Mucosa of rectum (tissue), 2 donors: ENCODE results near the gene DNPH1.

ENCODE experiments used
- H3K27ac ChIP-seq, 2 donors: one replicate each; pipeline ENCODE4 v1.7.0; 2013; ENCODE audit warnings: inconsistent platforms in 2 of 2, low read depth in 2 of 2, low read length in 2 of 2
- H3K27me3 ChIP-seq, 2 donors: one replicate each; pipeline ENCODE4 v1.7.0; 2013; ENCODE audit warnings: low read length in 2 of 2; ENCODE audit not compliant: control insufficient read depth in 2 of 2, insufficient read depth in 2 of 2
- H3K36me3 ChIP-seq, 2 donors: one replicate each; pipeline ENCODE4 v1.7.0; 2013; ENCODE audit warnings: low read length in 2 of 2; ENCODE audit not compliant: control insufficient read depth in 2 of 2, insufficient read depth in 2 of 2
- H3K4me1 ChIP-seq, 2 donors: one replicate each; pipeline ENCODE4 v1.7.0; 2013; ENCODE audit warnings: low read length in 2 of 2, mild to moderate bottlenecking in 1 of 2; ENCODE audit not compliant: control insufficient read depth in 2 of 2, insufficient read depth in 2 of 2
- H3K4me3 ChIP-seq, 2 donors: one replicate each; pipeline ENCODE4 v1.7.0; 2013; ENCODE audit warnings: low read length in 2 of 2
- H3K9ac ChIP-seq, 2 donors: one replicate each; pipeline ENCODE4 v1.7.0; 2013; ENCODE audit warnings: low read length in 2 of 2, low read depth in 1 of 2, mild to moderate bottlenecking in 1 of 2
- H3K9me3 ChIP-seq, 2 donors: one replicate each; pipeline ENCODE4 v1.7.0; 2013; ENCODE audit warnings: low read length in 2 of 2; ENCODE audit not compliant: control insufficient read depth in 2 of 2
- donor health status: healthy.
- donor health status: Normal muscosa, but diverticular disease.

The DNPH1 gene

DNA sequence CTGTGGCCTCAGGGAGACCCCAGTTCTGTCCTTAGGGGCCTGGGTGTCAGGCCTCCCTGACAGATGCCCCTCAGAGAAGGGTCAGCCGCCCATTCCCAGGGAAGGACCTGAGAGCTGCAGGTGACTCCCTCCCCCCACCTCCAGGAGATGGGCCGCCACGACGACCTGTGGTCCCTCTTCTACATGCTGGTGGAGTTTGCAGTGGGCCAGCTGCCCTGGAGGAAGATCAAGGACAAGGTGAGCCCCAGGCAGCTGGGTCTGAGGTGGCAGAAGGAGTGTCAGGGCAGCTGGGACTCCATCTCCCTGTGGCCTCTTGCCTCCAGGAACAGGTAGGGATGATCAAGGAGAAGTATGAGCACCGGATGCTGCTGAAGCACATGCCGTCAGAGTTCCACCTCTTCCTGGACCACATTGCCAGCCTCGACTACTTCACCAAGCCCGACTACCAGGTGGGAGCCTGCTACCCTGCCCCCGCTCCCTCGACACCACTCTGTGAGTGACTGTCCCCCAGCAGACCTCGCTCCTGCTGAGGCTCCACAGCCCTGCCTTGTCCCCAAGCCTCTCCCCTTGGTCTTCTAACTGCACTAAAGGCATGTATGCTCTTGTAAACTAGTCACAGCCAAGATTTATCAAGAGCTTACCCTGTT is 26.2 kb upstream of the DNPH1 start:
- Histone ChIP-seq H3K27me3 (peaks cover 3 to 13% of the 10 kb centered on the region in 2 donors), H3K9me3 (no peaks in the 10 kb centered on the region), H3K36me3 (no peaks in the 10 kb centered on the region), H3K27ac (no peak overlapping the region), H3K4me1 (peaks cover 0 to 5% of the 10 kb centered on the region in 2 donors), H3K4me3 (no peak overlapping the region), H3K9ac (no peak overlapping the region)

DNA sequence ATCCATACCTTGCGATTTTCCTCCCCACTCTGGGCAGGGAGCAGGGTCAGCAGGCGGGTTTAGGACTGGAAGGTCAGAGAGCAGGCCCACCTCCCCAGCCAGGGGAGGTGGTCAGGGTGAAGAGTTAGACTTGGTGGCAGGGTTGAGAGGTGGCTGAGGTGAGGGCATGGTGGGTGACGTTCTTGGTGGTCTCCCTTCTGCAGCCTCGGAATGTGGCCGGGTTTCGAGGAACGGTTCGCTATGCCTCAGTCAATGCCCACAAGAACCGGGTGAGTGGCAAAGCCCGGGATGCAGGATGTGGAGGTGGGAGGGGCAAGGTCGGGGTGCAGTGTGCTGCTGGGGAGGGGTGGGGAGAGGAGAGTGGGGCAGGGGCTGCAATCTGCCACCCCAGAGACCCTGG is 25.6 kb upstream of the DNPH1 start:
- no peaks in the 10 kb centered on the region for H3K9me3 ChIP-seq
- no peak overlapping the region for H3K9ac ChIP-seq
- no peak overlapping the region for H3K4me3 ChIP-seq
- peaks cover 5 to 13% of the 10 kb centered on the region in 2 donors for H3K27me3 ChIP-seq
- H3K27ac ChIP-seq, result no peak overlapping the region
- no peaks in the 10 kb centered on the region for H3K36me3 ChIP-seq
- peaks cover 0 to 5% of the 10 kb centered on the region in 2 donors for H3K4me1 ChIP-seq

DNA sequence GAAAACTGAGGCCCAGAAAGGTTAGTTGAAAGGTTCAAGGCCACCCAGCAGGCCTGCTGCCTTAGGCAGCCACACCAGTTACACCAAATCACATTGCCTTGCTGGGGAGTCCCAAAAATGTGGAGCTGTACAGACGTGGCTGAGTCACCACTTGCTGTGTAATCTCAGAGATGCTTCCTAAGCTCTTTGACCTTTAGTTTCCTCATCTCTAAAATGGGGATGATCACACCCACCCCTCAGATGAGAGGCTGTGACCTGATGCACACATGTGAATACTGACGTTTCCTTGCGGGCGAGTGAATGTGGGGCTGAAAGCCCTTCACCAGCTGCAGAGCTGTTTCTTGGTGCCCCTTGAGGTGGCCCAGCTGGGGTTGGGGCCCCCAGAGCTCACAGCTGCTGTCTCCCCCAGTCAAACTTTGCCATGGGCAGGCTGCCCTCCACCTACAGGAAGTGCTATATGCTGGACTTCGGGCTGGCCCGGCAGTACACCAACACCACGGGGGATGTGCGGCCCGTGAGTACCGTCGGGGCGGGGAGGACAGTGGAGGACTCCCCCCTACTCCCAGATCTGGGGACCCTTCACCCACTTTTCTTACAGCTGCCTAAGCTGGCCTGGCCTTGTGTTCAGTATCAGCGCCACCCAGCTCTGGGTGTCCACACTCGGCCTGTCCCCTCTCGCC is 25.0 kb upstream of the DNPH1 start:
- Histone ChIP-seq H3K9ac (no peak overlapping the region), H3K27ac (no peak overlapping the region), H3K4me3 (no peak overlapping the region), H3K36me3 (no peaks in the 10 kb centered on the region), H3K4me1 (peaks cover 0 to 5% of the 10 kb centered on the region in 2 donors), H3K27me3 (peaks cover 5 to 13% of the 10 kb centered on the region in 2 donors), H3K9me3 (no peaks in the 10 kb centered on the region)

DNA sequence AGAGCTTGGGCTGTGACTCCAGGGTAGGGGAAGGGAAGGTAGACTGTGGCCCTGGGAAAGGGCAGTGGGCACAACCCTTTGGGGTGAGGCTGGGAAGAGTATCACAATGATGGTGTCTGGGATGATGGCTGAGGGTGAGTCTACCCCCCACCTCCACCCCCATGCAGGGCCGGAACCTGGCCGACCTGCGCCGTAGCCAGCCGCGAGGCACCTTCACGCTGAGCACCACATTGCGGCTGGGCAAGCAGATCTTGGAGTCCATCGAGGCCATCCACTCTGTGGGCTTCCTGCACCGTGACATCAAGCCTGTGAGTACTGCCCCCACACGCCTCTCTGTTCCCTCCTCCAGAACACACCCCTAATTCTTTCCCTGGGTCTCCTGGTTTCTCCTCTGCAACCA is 24.1 kb upstream of the DNPH1 start:
- Histone ChIP-seq H3K4me3 (no peak overlapping the region), H3K27me3 (peaks cover 5 to 13% of the 10 kb centered on the region in 2 donors)

DNA sequence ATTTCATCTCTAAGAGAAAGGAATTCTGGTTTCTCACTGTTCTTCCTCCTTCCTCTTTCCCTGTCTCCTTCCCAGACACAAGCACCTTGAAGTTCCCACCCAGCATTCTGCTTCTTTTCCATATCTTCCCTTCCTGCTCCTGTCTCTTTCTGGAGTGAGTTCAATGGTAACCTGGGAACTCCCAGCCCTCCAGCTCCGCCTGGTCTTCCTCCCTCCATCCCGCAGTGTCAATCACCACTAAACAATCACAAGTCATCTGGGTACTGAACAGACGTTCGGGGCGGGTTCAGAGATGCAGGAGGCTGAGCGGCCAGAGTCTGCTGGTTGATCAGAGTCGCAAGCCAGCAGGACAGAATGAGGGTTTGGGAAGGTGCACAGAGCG is 21.7 kb upstream of the DNPH1 start:
- peaks cover 7 to 16% of the 10 kb centered on the region in 2 donors for H3K27me3 ChIP-seq
- no peaks in the 10 kb centered on the region for H3K9me3 ChIP-seq
- H3K4me1 ChIP-seq, result peaks cover 7 to 19% of the 10 kb centered on the region in 2 donors
- no peak overlapping the region for H3K4me3 ChIP-seq
- no peak overlapping the region for H3K27ac ChIP-seq
- H3K9ac ChIP-seq, result no peak overlapping the region
- H3K36me3 ChIP-seq, result no peaks in the 10 kb centered on the region

More for the DNA sequence above, 24.1 kb upstream of the DNPH1 start:
- no peaks in the 10 kb centered on the region for H3K36me3 ChIP-seq
- H3K4me1 ChIP-seq, result peaks cover 0 to 5% of the 10 kb centered on the region in 2 donors
- H3K9me3 ChIP-seq, result no peaks in the 10 kb centered on the region
- H3K9ac ChIP-seq, result no peak overlapping the region
- no peak overlapping the region for H3K27ac ChIP-seq

DNA sequence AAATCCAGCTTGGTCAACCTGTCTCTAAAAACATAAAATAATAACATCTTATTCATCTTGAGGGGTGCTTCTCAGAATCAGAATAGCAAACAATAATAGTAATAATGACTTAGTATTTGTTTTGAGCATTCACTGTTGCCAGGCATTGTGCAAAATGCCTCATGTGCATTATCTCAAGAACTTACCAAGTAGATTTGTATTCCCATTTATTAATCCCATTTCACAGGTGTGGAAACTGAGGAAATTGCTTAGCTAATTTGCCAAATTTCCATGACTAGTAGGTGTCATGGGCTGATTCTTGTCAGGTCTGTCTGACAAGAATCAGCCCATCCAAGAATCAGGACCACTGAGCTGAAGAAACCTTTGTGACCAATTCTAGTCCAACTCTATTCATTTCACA is 19.5 kb upstream of the DNPH1 start:
- Histone ChIP-seq H3K4me3 (no peak overlapping the region), H3K27me3 (peaks cover 20 to 35% of the 10 kb centered on the region in 2 donors), H3K27ac (no peak overlapping the region), H3K4me1 (peaks cover 7 to 19% of the 10 kb centered on the region in 2 donors), H3K9ac (no peak overlapping the region), H3K9me3 (no peaks in the 10 kb centered on the region), H3K36me3 (no peaks in the 10 kb centered on the region)

DNA sequence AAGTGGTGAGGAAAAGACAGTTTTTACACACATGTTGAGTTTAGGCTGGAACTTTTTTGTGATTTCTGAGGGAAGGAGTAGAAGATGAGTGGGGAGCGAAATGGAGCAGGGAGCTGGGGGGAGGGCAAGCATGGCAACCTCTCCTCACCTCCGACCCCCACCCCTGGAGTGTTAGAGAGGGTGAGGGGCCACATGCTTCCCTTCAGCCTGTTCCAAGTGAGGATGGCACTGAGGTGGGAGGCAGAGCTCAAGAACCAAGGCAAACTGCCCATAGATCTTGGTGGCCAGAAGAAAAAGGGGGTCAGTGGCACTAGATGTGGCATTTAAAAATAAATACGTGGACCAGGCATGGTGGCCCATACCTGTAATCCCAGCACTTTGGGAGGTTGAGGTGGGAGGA is 18.8 kb upstream of the DNPH1 start:
- Histone ChIP-seq H3K9ac (no peak overlapping the region), H3K27me3 (peaks cover 23 to 36% of the 10 kb centered on the region in 2 donors), H3K9me3 (no peaks in the 10 kb centered on the region), H3K27ac (no peak overlapping the region), H3K4me3 (no peak overlapping the region), H3K36me3 (no peaks in the 10 kb centered on the region), H3K4me1 (peaks cover 7 to 19% of the 10 kb centered on the region in 2 donors)

DNA sequence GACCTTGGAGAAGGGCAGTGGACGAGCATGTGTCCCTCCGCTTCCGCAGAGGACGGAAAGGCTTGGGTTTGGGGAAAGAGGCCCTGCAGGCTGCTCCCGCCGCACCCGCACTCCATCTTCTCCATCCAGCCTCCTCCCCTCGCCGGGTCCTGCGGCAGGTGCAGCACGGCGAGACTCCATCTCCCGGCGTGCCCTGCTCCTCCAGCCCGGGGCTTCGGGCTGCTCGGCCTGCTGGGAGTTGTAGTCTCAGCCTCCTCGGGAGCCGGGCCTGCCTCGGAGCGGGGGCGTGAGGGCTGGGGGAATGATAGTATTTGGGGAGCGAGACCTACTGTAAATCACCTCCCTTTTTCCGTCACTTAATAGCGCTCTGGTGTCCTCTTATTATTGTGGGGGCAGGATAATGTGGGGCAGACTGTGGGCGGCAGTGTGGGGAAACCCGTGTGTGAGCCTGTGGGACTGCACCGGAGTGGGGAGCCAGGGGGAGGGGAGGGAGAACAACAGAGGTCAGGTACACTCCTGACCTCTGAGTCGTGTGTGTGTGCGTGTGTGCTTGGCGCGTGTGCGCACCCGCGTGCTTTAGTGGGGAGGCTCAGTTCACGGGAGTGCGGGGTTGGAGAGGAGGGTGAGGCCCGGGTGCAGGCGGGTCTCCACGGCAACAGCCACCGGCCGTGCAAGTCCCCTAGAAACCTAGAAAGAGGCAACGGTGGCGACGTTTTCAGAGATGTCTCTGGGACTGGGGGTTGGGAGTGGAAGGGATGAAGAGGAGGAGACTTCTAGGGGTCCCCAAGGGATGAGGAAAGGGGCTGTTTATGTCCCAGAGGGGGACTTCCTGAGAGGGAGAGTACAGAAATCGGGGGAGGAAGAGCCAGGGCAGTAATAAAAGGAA is 18.1 kb upstream of the DNPH1 start:
- Histone ChIP-seq H3K9ac (peak overlapping the region; percentile 38 to 51), H3K4me1 (peaks cover 7 to 19% of the 10 kb centered on the region in 2 donors), H3K4me3 (peak overlapping the region; percentile 78 to 83), H3K27ac (no peak overlapping the region), H3K9me3 (no peaks in the 10 kb centered on the region), H3K36me3 (no peaks in the 10 kb centered on the region), H3K27me3 (peaks cover 29 to 40% of the 10 kb centered on the region in 2 donors)

DNA sequence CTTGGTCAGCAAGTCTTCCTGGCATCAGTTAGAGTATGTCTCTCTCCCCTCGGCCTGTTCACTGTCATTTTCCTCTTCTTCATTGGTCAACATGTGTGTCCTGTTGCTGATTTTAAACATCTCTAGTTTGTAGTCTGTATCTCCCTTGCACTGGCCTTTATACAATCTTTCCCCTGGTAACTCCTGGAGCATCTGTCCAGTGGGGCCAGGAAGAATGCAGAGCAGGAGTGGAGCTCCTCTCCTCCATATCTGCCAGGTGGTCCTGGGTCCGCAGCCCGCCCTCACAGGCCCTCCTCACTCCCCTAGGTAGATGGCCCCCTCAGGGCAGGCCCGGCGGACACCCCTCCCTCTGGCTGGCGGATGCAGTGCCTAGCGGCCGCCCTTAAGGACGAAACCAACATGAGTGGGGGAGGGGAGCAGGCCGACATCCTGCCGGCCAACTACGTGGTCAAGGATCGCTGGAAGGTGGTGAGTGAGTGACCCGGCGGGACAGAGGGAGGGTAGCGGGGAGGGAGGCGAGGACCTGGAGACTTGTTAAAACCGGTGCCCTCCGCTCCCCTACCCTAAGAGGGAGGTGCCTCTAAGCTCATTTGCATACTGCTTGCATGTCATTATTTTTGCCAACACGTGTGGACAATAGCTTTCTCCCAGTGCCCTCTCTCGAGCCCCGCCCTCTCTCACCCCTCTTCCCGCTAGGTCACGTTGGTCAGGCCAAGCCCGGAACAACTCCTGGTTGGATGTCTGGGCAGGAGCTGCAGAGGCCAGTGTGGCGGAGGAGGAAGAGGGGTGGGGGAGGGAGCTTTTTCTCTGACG is 17.2 kb upstream of the DNPH1 start:
- Histone ChIP-seq H3K9ac (no peak overlapping the region), H3K27me3 (peaks cover 30 to 41% of the 10 kb centered on the region in 2 donors), H3K4me3 (peak overlapping the region; percentile 78 to 83), H3K27ac (no peak overlapping the region), H3K36me3 (no peaks in the 10 kb centered on the region), H3K4me1 (peaks cover 7 to 18% of the 10 kb centered on the region in 2 donors), H3K9me3 (no peaks in the 10 kb centered on the region)
